Skin of body (tissue), 1 donor: ENCODE results near the gene WBP11. TPM values are rescaled to one million over a fixed set of nuclear protein-coding genes. Genes with fewer than 3 reads are reported as not detected.

Experiments
- total RNA-seq: library from RNA; depleted of rRNA; stranded (reverse); fragments of >200 nt; gene quantifications from one replicate; pipeline ENCODE4 v1.2.3, GENCODE V29; 2014

The WBP11 gene
- total RNA-seq, 1 donor from 2014 or later: 26.9 TPM

Other genes with a start within 250 kb of the WBP11 start
- 18.1 TPM for gene PLBD1, start 235.6 kb downstream of the WBP11 start, total RNA-seq
- 0.10 TPM for gene GUCY2C, start 106.9 kb downstream of the WBP11 start, total RNA-seq
- 1.4 TPM for gene C12orf60, start 192 bp upstream of the WBP11 start, total RNA-seq
- gene SMCO3, start 10.7 kb upstream of the WBP11 start, total RNA-seq: 0.39 TPM
- gene ART4, start 40.0 kb upstream of the WBP11 start, total RNA-seq: 1.3 TPM
- gene MGP, start 82.4 kb upstream of the WBP11 start, total RNA-seq: 127 TPM
- gene ERP27, start 135.1 kb upstream of the WBP11 start, total RNA-seq: 1.9 TPM
- 36.7 TPM for gene ARHGDIB, start 158.1 kb upstream of the WBP11 start, total RNA-seq
- gene PDE6H, start 169.6 kb upstream of the WBP11 start, total RNA-seq: 0.59 TPM